Measurements from ENCODE around the gene PLSCR2.

- no peak for TF ChIP-seq TARDBP (IDR thresholded peaks at IDR 0.05)
- no peak for TF ChIP-seq LEF1 (IDR thresholded peaks at IDR 0.05; ENCODE audit: borderline replicate concordance)
- TF ChIP-seq SP1 (IDR thresholded peaks at IDR 0.05) = no peak
- no peak for TF ChIP-seq CTBP1 (IDR thresholded peaks at IDR 0.05; ENCODE audit: borderline replicate concordance)
- no peak for TF ChIP-seq NFRKB (IDR thresholded peaks at IDR 0.05)
- TF ChIP-seq ELF4 (IDR thresholded peaks at IDR 0.05) = no peak
- TF ChIP-seq ZNF384 (IDR thresholded peaks at IDR 0.05) = no peak
- no peak for TF ChIP-seq L3MBTL2 (conservative IDR thresholded peaks at IDR 0.05)
- no peak for TF ChIP-seq FOXM1 (IDR thresholded peaks at IDR 0.05; ENCODE audit: borderline replicate concordance)
Measured at GRCh38 chr3:146414010-146414409, 55.4 kb downstream of the PLSCR2 start.
